IMR-90 (cell line): ENCODE data around the gene DRC7. TPM values are rescaled to one million over a fixed set of nuclear protein-coding genes. Genes with fewer than 3 reads are reported as not detected.

Source experiments
- ATAC-seq: fragments of 200-7000 bp; cut with Tn5 transposase; 2 replicates; pipeline ENCODE4 v1.9.1; 2020; ENCODE audit warnings: low read depth, mild to moderate bottlenecking, moderate library complexity
- BruUV-seq: library from RNA; stranded (reverse); fragments of 400-500 nt; replicated peaks from 2 replicates; lab custom pipeline; 2021; lab: Mats Ljungman, UMichigan
- CTCF ChIA-PET: fragments of 300-600 bp; formaldehyde crosslinking; extraction: SDS; loops from one replicate; lab custom pipeline; 2021; ENCODE audit warnings: antibody characterized with exemption; lab: Yijun Ruan, JAX
- POLR2A ChIA-PET: fragments of 300-600 bp; sonication (Branson Sonifier 250); formaldehyde crosslinking; loops from one replicate; lab custom pipeline; 2022; ENCODE audit warnings: antibody characterized with exemption; ENCODE audit not compliant: unreplicated experiment; lab: Charles Lee
- DNase-seq: peaks from one replicate; pipeline ENCODE4 v3.0.0; 2013
- H2AFZ ChIP-seq: replicated peaks from 2 replicates; pipeline ENCODE3; 2013; ENCODE audit warnings: low read length, mild to moderate bottlenecking; ENCODE audit not compliant: poor library complexity
- H2AK5ac ChIP-seq: 2 replicates; pipeline ENCODE4 v1.6.1; 2013; ENCODE audit warnings: low read depth, low read length, inconsistent platforms
- H2AK9ac ChIP-seq: replicated peaks from 2 replicates; pipeline ENCODE3; 2013; ENCODE audit warnings: mild to moderate bottlenecking, low read depth, low read length, moderate library complexity; ENCODE audit not compliant: poor library complexity
- H2BK120ac ChIP-seq: 2 replicates; pipeline ENCODE4 v1.6.1; 2013; ENCODE audit warnings: low read depth, low read length, inconsistent platforms
- H2BK15ac ChIP-seq: 3 replicates; pipeline ENCODE4 v1.6.1; 2013; ENCODE audit warnings: low read depth, low read length, inconsistent platforms
- H2BK20ac ChIP-seq: 2 replicates; pipeline ENCODE4 v1.6.1; 2013; ENCODE audit warnings: low read depth, mild to moderate bottlenecking, inconsistent platforms, low read length, moderate library complexity
- H2BK5ac ChIP-seq: 2 replicates; pipeline ENCODE4 v1.6.1; 2013; ENCODE audit warnings: mild to moderate bottlenecking, low read depth, low read length, inconsistent platforms; ENCODE audit not compliant: poor library complexity, severe bottlenecking
- H3K14ac ChIP-seq: replicated peaks from 2 replicates; pipeline ENCODE4 v1.6.1; 2013; ENCODE audit warnings: low read depth, low read length, inconsistent platforms
- H3K18ac ChIP-seq: 2 replicates; pipeline ENCODE4 v1.6.1; 2013; ENCODE audit warnings: low read depth, low read length, control low read depth
- H3K23ac ChIP-seq: 2 replicates; pipeline ENCODE4 v1.6.1; 2013; ENCODE audit warnings: low read depth, low read length, inconsistent platforms
- H3K27ac ChIP-seq: 2 replicates; pipeline ENCODE4 v1.5.1; 2013; ENCODE audit warnings: mild to moderate bottlenecking, control low read depth, low read length; ENCODE audit not compliant: insufficient read depth
- H3K27me3 ChIP-seq: 2 replicates; pipeline ENCODE4 v1.6.1; 2013; ENCODE audit warnings: low read length; ENCODE audit not compliant: control insufficient read depth, insufficient read depth
- H3K36me3 ChIP-seq: 2 replicates; pipeline ENCODE4 v1.6.1; 2013; ENCODE audit warnings: low read length, mixed read lengths; ENCODE audit not compliant: control insufficient read depth, insufficient read depth
- H3K4ac ChIP-seq: 2 replicates; pipeline ENCODE4 v1.6.1; 2013; ENCODE audit warnings: low read depth, low read length, inconsistent platforms
- H3K4me1 ChIP-seq: 2 replicates; pipeline ENCODE4 v1.6.1; 2013; ENCODE audit warnings: low read length, mixed read lengths; ENCODE audit not compliant: control insufficient read depth, insufficient read depth
- H3K4me2 ChIP-seq: 2 replicates; pipeline ENCODE4 v1.6.1; 2013; ENCODE audit warnings: low read depth, mild to moderate bottlenecking, control low read depth, low read length, moderate library complexity
- H3K4me3 ChIP-seq: 2 replicates; pipeline ENCODE4 v1.5.1; 2013; ENCODE audit warnings: low read depth, mild to moderate bottlenecking, control low read depth, low read length, moderate library complexity; ENCODE audit not compliant: insufficient read depth
- H3K56ac ChIP-seq: 2 replicates; pipeline ENCODE4 v1.6.1; 2013; ENCODE audit warnings: low read length, inconsistent platforms; ENCODE audit not compliant: insufficient read depth; ENCODE audit errors: extremely low read depth
- H3K79me1 ChIP-seq, 2 experiments: 2 replicates each; pipeline ENCODE4 v1.6.1; 2013; ENCODE audit warnings: low read length in 2 of 2, inconsistent platforms in 1 of 2, low read depth in 1 of 2
- H3K9ac ChIP-seq: 2 replicates; pipeline ENCODE4 v1.6.1; 2013; ENCODE audit warnings: low read depth, low read length, control low read depth
- H3K9me1 ChIP-seq: 2 replicates; pipeline ENCODE4 v1.6.1; 2013; ENCODE audit warnings: low read length, inconsistent platforms; ENCODE audit not compliant: insufficient read depth
- H3K9me3 ChIP-seq: 2 replicates; pipeline ENCODE4 v1.6.1; 2013; ENCODE audit warnings: low read length; ENCODE audit not compliant: control insufficient read depth, insufficient read depth
- H4K20me1 ChIP-seq: 2 replicates; pipeline ENCODE4 v1.6.1; 2013; ENCODE audit warnings: low read length, inconsistent platforms; ENCODE audit not compliant: insufficient read depth
- H4K5ac ChIP-seq: 2 replicates; pipeline ENCODE4 v1.6.1; 2013; ENCODE audit warnings: mild to moderate bottlenecking, low read depth, low read length, control low read depth
- H4K8ac ChIP-seq, 2 experiments: 2 replicates each; pipeline ENCODE4 v1.6.1; 2013; ENCODE audit warnings: low read depth in 2 of 2, low read length in 2 of 2, control low read depth in 1 of 2, inconsistent platforms in 1 of 2
- H4K91ac ChIP-seq: 2 replicates; pipeline ENCODE4 v1.6.1; 2013; ENCODE audit warnings: low read depth, low read length, inconsistent platforms; ENCODE audit not compliant: insufficient read depth
- BHLHE40 ChIP-seq: fragments of 150-350 bp; IDR thresholded peaks from 2 replicates; pipeline ENCODE4 v1.6.1; 2016; ENCODE audit warnings: mild to moderate bottlenecking, low read depth, low read length
- CEBPB ChIP-seq: IDR thresholded peaks from 2 replicates; pipeline ENCODE4 v1.6.1; 2012; ENCODE audit warnings: low read depth, low read length, improper control_type of control experiment
- CHD1 ChIP-seq: IDR thresholded peaks from 2 replicates; pipeline ENCODE4 v1.6.1; 2012; ENCODE audit warnings: low read depth, low read length, improper control_type of control experiment
- CTCF ChIP-seq: conservative IDR thresholded peaks from 2 replicates; pipeline ENCODE4 v1.5.1; 2012; ENCODE audit warnings: mild to moderate bottlenecking, low read depth, low read length, improper control_type of control experiment
- FOS ChIP-seq: fragments of 150-350 bp; IDR thresholded peaks from 2 replicates; pipeline ENCODE4 v1.6.1; 2016; ENCODE audit warnings: low read depth, low read length
- MAFK ChIP-seq: IDR thresholded peaks from 2 replicates; pipeline ENCODE4 v1.6.1; 2012; ENCODE audit warnings: low read depth, low read length, improper control_type of control experiment
- MXI1 ChIP-seq: IDR thresholded peaks from 2 replicates; pipeline ENCODE4 v1.6.1; 2012; ENCODE audit warnings: low read depth, mild to moderate bottlenecking, low read length, moderate library complexity, borderline replicate concordance
- NFE2L2 ChIP-seq: fragments of 150-350 bp; IDR thresholded peaks from 2 replicates; pipeline ENCODE4 v1.6.1; 2016; ENCODE audit warnings: low read depth, mild to moderate bottlenecking, low read length
- RFX5 ChIP-seq: IDR thresholded peaks from 2 replicates; pipeline ENCODE4 v1.8.0; 2012; ENCODE audit warnings: low read depth, mild to moderate bottlenecking, low read length, moderate library complexity
- WGBS, 2 experiments: methylation state at CpG; one replicate each; pipeline versions ENCODE4 v1.1.5 to v1.1.7; 2013; ENCODE audit warnings: missing lambda C conversion rate in 2 of 2; ENCODE audit not compliant: insufficient read length in 1 of 2; ENCODE audit errors: extremely low coverage in 2 of 2; 5-methylcytosine and 5-hydroxymethylcytosine counted together
- dilution Hi-C: fragments of 300-500 bp; cut with HindIII; formaldehyde crosslinking; loops from one replicate; pipeline ENCODE4 v1.14.3; 2018; ENCODE audit warnings: low sequenced_read_pairs; ENCODE audit not compliant: unreplicated experiment
- in situ Hi-C: fragments of 300-500 bp; cut with MboI; formaldehyde crosslinking; loops from 3 replicates; pipeline ENCODE4 v1.14.3; 2019; ENCODE audit warnings: low sequenced_read_pairs, inconsistent platforms, mixed read lengths
- intact Hi-C: fragments of 100-400 bp; cut with micrococcal nuclease; formaldehyde crosslinking; loops from 2 replicates; pipeline ENCODE4 v1.10.0; 2022
- polyA plus RNA-seq, 3 experiments: library from polyadenylated mRNA; depleted of rRNA; stranded (reverse); fragments of >200 nt; gene quantifications; 2 replicates each; pipeline ENCODE4 v1.2.3, GENCODE V29; 2012; ENCODE audit warnings: low replicate concordance in 1 of 3
- total RNA-seq: library from RNA; depleted of rRNA; stranded (reverse); fragments of >200 nt; gene quantifications from 2 replicates; pipeline ENCODE4 v1.2.3, GENCODE V29; 2012
- TF ChIP-seq, protein P1 (sequence below): fragments of 150-350 bp; IDR thresholded peaks from 2 replicates; pipeline ENCODE4 v1.6.1; 2016; ENCODE audit warnings: low read depth, mild to moderate bottlenecking, low read length, moderate library complexity, borderline replicate concordance

The DRC7 gene
- total and polyA plus RNA-seq, 2 of the 4 experiments (the other 2 are of a cell fraction) = not detected

DNA sequence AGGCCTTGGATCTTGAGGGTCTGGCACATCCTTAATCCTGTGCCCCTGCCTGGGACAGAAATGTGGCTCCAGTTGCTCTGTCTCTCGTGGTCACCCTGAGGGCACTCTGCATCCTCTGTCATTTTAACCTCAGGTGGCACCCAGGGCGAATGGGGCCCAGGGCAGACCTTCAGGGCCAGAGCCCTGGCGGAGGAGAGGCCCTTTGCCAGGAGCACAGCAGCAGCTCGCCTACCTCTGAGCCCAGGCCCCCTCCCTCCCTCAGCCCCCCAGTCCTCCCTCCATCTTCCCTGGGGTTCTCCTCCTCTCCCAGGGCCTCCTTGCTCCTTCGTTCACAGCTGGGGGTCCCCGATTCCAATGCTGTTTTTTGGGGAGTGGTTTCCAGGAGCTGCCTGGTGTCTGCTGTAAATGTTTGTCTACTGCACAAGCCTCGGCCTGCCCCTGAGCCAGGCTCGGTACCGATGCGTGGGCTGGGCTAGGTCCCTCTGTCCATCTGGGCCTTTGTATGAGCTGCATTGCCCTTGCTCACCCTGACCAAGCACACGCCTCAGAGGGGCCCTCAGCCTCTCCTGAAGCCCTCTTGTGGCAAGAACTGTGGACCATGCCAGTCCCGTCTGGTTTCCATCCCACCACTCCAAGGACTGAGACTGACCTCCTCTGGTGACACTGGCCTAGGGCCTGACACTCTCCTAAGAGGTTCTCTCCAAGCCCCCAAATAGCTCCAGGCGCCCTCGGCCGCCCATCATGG lies 30.5 kb upstream of the DRC7 start:
- Histone ChIP-seq H3K36me3 (no peaks in the 10 kb centered on the region), H3K23ac (no peak overlapping the region), H2BK20ac (no peak overlapping the region), H4K5ac (no peak overlapping the region), H4K91ac (no peak overlapping the region), H3K79me1 (no peaks in the 10 kb centered on the region), H3K9me3 (no peaks in the 10 kb centered on the region), H2AK5ac (no peak overlapping the region), H3K14ac (no peak overlapping the region), H3K4me2 (no peak overlapping the region), H2BK15ac (no peak overlapping the region), H3K4me3 (no peak overlapping the region), H3K27ac (no peak overlapping the region), H4K20me1 (no peaks in the 10 kb centered on the region), H2BK5ac (no peak overlapping the region), H4K8ac (no peak overlapping the region), H2BK120ac (no peak overlapping the region), H3K4ac (no peak overlapping the region), H3K27me3 (peaks cover 7% of the 10 kb centered on the region; the same call in 1 of the 2 replicates), H2AK9ac (no peak overlapping the region), H3K56ac (no peak overlapping the region), H3K9me1 (no peaks in the 10 kb centered on the region; the same call in 1 of the 2 replicates), H3K9ac (no peak overlapping the region), H2AFZ (no peak overlapping the region), H3K4me1 (no peaks in the 10 kb centered on the region), H3K18ac (no peak overlapping the region)
- DNase-seq = no peak
- dilution Hi-C loops (no loop called here), in situ Hi-C loops (no loop called here), intact Hi-C loops (no loop called here)
- no TSS peak for BruUV-seq
- 44% methylated on average over 8 of the region's 15 CpGs; no CpG with 5 or more reads in 1 of the 2 experiments for WGBS, 2 experiments
- TF ChIP-seq MAFK = no peak
- TF ChIP-seq, protein P1, sequence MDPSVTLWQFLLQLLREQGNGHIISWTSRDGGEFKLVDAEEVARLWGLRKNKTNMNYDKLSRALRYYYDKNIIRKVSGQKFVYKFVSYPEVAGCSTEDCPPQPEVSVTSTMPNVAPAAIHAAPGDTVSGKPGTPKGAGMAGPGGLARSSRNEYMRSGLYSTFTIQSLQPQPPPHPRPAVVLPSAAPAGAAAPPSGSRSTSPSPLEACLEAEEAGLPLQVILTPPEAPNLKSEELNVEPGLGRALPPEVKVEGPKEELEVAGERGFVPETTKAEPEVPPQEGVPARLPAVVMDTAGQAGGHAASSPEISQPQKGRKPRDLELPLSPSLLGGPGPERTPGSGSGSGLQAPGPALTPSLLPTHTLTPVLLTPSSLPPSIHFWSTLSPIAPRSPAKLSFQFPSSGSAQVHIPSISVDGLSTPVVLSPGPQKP = no peak
- TF ChIP-seq CTCF = no peak
- no peak for TF ChIP-seq RFX5
- TF ChIP-seq BHLHE40 = no peak
- TF ChIP-seq NFE2L2 = no peak
- no peak for TF ChIP-seq CHD1
- no peak for TF ChIP-seq FOS
- TF ChIP-seq MXI1 = no peak
- no peak for TF ChIP-seq CEBPB
- CTCF ChIA-PET = no interaction called here
- no peak for ATAC-seq
- POLR2A ChIA-PET = no interaction called here
